Measurements from ENCODE around the gene ADGRB3. TPM values are rescaled to one million over a fixed set of nuclear protein-coding genes. Genes with fewer than 3 reads are reported as not detected.
"Not testable (repeated sequence)": the region's sequence is repeated elsewhere in the genome, so short reads cannot be mapped to it uniquely, and the experiment has no call there.

Gene ADGRB3
- total RNA-seq, 2 experiments from 2014 or later, result not detected

DNA sequence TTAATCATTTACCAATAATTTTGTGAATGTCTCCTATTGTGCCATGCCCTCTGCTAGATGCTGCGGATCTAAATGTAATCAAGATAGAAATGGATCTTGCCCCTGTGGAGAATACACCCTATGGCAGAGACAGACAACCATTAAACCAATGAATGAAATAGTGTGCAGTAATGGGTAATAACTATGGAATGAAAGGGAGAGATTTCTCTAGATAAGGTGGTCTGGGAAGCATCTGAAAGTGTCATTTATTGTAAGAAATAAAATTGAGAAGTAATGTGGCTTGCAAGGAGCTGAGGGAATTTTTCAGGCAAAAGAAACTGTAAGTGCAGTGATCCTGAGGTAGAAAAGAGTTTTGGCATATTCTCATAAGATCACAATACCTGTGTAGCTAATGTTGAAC is 731.7 kb downstream of the ADGRB3 start:
- ChIA-PET POLR2A (no interaction called here), CTCF (no interaction called here)

GRCh38 chr6:69368613-69369012 is 733.5 kb downstream of the ADGRB3 start:
- ChIA-PET CTCF (no interaction called here), POLR2A (no interaction called here)

- ChIA-PET CTCF (no interaction called here), POLR2A (no interaction called here)
These were observed 735.7 kb downstream of the ADGRB3 start for GRCh38 chr6:69370763-69371162.

GRCh38 chr6:69378326-69378725 is 743.2 kb downstream of the ADGRB3 start:
- CTCF ChIA-PET, result no interaction called here
- POLR2A ChIA-PET, result no interaction called here

- CTCF ChIA-PET, result no interaction called here
These were observed 744.4 kb downstream of the ADGRB3 start for GRCh38 chr6:69379518-69379917.

DNA sequence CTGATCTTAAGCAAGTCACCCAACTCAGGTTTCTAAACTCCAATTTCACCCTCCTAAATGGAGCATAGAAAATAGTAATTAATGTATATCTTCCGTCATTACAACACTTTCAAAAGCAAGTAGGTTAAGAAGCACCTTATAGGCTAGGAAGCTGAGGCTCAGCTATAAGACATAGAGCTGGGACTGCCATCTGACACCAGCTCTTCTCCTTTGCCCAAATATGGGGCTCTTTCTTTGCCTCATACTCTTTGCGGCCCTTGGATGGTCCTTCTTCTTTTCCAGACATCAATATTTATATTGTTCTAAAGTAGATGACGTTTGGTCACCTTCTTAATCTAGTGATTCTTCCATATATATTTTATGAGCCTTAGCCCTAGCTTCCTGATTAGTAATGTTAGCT is 748.5 kb downstream of the ADGRB3 start:
- CTCF ChIA-PET, result no interaction called here

More at GRCh38 chr6:69379518-69379917, 744.4 kb downstream of the ADGRB3 start:
- POLR2A ChIA-PET, result no interaction called here

GRCh38 chr6:69386426-69386825 is 751.3 kb downstream of the ADGRB3 start:
- ChIA-PET CTCF (no interaction called here), POLR2A (no interaction called here)

More for the DNA sequence above, 748.5 kb downstream of the ADGRB3 start:
- POLR2A ChIA-PET, result no interaction called here

- POLR2A ChIA-PET, result no interaction called here
- CTCF ChIA-PET, result no interaction called here
These were observed 755.0 kb downstream of the ADGRB3 start for GRCh38 chr6:69390125-69390524.

DNA sequence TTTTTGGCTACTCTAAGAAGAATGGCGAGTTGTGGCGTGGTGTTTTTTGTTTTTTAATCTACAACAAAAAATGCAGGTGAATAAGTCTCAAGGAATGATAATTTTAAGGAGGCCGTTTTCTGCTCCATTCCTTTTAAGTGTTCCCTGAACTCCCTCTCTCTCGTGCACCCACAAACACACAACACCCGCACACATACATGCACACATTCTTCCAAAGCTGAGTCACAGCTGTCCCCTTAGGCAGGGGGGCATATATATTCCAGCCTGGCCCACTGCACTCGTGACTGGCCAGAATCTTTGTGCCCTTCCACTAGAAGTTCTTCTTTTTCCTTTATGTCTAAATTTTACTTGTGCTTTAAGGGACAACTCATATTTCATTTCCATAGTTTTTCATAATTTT is 756.0 kb downstream of the ADGRB3 start:
- CTCF ChIA-PET, result no interaction called here

GRCh38 chr6:69392745-69393144 is 757.7 kb downstream of the ADGRB3 start:
- ChIA-PET CTCF (no interaction called here), POLR2A (no interaction called here)

More for the DNA sequence above, 756.0 kb downstream of the ADGRB3 start:
- POLR2A ChIA-PET, result no interaction called here

- CTCF ChIA-PET, result no interaction called here
These were observed 763.2 kb downstream of the ADGRB3 start for GRCh38 chr6:69398311-69398710.

DNA sequence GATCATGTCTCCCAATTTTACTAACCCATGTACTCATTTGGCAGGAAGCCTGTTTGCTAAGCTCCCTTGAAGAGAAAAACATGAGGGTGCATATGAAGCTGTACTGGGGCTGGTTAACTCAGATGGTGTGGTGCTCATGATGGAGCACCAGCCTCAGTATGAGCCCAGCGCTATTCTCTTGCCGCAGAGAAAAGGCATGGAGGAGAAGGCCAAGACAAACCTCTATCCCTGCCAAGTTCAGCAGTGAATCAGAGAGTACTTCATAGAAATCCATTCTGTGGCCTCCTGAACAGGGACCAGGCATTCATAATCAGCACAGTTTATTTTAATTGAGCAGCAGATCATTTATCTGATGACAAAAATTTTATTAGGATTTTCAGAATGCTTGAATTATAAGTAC is 763.6 kb downstream of the ADGRB3 start:
- ChIA-PET CTCF (no interaction called here), POLR2A (no interaction called here)

More at GRCh38 chr6:69398311-69398710, 763.2 kb downstream of the ADGRB3 start:
- POLR2A ChIA-PET, result no interaction called here

GRCh38 chr6:69408886-69409285 is 773.8 kb downstream of the ADGRB3 start:
- CTCF ChIA-PET, result no interaction called here

GRCh38 chr6:69416776-69417175 is 781.7 kb downstream of the ADGRB3 start:
- CTCF ChIA-PET, result no interaction called here

More at GRCh38 chr6:69408886-69409285, 773.8 kb downstream of the ADGRB3 start:
- POLR2A ChIA-PET, result no interaction called here

GRCh38 chr6:69421269-69421668 is 786.2 kb downstream of the ADGRB3 start:
- CTCF ChIA-PET, result no interaction called here

More at GRCh38 chr6:69416776-69417175, 781.7 kb downstream of the ADGRB3 start:
- POLR2A ChIA-PET, result no interaction called here

GRCh38 chr6:69422020-69422419 is 786.9 kb downstream of the ADGRB3 start:
- ChIA-PET CTCF (no interaction called here), POLR2A (no interaction called here)

More at GRCh38 chr6:69421269-69421668, 786.2 kb downstream of the ADGRB3 start:
- POLR2A ChIA-PET, result no interaction called here

GRCh38 chr6:69422475-69422874 is 787.4 kb downstream of the ADGRB3 start:
- ChIA-PET CTCF (no interaction called here), POLR2A (no interaction called here)

GRCh38 chr6:69423785-69424184 is 788.7 kb downstream of the ADGRB3 start:
- CTCF ChIA-PET, result no interaction called here
- POLR2A ChIA-PET, result no interaction called here

- POLR2A ChIA-PET, result no interaction called here
- CTCF ChIA-PET, result no interaction called here
These were observed 789.5 kb downstream of the ADGRB3 start for GRCh38 chr6:69424581-69424980.

DNA sequence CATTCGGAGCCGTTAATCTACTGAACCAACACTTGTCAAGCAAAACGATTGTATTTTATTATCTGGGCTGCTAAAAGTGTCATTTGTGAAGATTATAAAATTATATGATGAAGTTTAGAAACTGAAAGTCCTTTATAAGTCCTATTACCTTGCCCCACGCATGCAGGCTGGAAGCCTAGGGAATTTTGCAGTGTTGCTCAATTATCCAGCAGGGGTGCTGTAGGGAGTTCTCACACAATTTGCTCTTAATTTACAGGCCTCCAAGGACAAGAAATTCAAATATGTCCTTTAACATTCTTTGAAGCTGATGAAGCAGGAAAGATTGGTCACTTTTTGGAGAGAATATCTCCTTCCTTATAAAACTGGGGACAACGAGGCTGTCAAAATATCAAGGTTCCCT is 792.8 kb downstream of the ADGRB3 start:
- CTCF ChIA-PET, result interaction anchor here (1.0 kb wide), 1 partner anchor 11 kb away, joined by 3 read pairs; no protein-coding TSS in a partner anchor
- POLR2A ChIA-PET, result no interaction called here

DNA sequence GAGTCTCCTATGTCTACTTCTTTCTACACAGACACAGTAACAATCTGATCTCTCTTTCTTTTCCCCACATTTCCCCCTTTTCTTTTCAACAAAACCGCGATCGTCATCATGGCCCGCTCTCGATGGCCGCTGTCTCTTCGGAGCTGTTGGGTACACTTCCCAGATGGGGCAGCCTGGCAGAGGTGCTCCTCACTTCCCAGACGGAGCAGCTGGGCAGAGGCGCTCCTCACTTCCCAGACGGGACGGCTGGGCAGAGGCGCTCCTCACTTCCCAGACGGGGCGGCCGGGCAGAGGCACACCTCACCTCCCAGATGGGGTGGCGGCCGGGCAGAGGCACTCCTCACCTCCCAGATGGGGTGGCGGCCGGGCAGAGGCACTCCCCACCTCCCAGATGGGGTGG is 797.1 kb downstream of the ADGRB3 start:
- CTCF ChIA-PET, POLR2A ChIA-PET: not testable (repeated sequence)

GRCh38 chr6:69433116-69433515 is 798.0 kb downstream of the ADGRB3 start:
- POLR2A ChIA-PET, CTCF ChIA-PET: not testable (repeated sequence)

DNA sequence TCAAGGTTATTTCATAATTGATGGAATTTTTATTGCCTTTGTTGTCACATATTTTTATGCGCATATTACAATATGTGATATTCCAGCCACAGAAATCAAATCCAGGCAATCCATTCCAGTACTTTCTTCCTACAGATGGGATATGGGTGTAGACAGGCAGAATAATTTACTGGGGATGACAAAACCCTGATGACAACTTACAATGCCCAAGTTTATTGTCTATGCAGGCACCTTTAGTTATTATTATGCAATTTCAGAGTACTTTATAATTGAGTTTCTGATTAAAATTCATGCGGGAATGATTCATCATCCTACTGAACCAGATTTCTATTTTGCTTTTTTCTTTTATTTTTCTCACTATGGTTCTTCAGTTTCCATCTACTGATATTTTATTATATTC is 803.0 kb downstream of the ADGRB3 start:
- CTCF ChIA-PET, result interaction anchor here (1.2 kb wide), 1 partner anchor 10 kb away, joined by 3 read pairs; no protein-coding TSS in a partner anchor
- POLR2A ChIA-PET, result no interaction called here

Measured in activated CD8-positive, alpha-beta memory T cell treated with anti-CD3 and anti-CD28 coated beads for 36 hours (primary cell).